Activated CD4-positive, alpha-beta T cell treated with anti-CD3 and anti-CD28 coated beads, Interleukin-2, amount 10 ng/mL, durations not matched to agents 24 days and 14 days (primary cell): Measurements from ENCODE around the gene SLC7A8. TPM values are rescaled to one million over a fixed set of nuclear protein-coding genes. Genes with fewer than 3 reads are reported as not detected.

ENCODE experiments used
- DNase-seq: peaks from one replicate; pipeline ENCODE4 v3.0.0; 2022
- H3K27ac Mint-ChIP-seq: one replicate; pipeline ENCODE4 v1.8.0; 2022; ENCODE audit warnings: mild to moderate bottlenecking, mixed read lengths
- H3K27me3 Mint-ChIP-seq: one replicate; pipeline ENCODE4 v1.8.0; 2022; ENCODE audit warnings: mixed read lengths
- H3K36me3 Mint-ChIP-seq: one replicate; pipeline ENCODE4 v1.8.0; 2022; ENCODE audit warnings: low read depth, mild to moderate bottlenecking, mixed read lengths
- H3K4me1 Mint-ChIP-seq: one replicate; pipeline ENCODE4 v1.8.0; 2021; ENCODE audit warnings: mixed read lengths
- H3K4me3 Mint-ChIP-seq: one replicate; pipeline ENCODE4 v1.8.0; 2022; ENCODE audit warnings: mild to moderate bottlenecking, moderate library complexity, mixed read lengths
- H3K9me3 Mint-ChIP-seq: one replicate; pipeline ENCODE4 v1.8.0; 2021; ENCODE audit warnings: mixed read lengths
- intact Hi-C: fragments of 100-400 bp; cut with micrococcal nuclease; formaldehyde crosslinking; loops from one replicate; pipeline ENCODE4 v1.15.1; 2023
- total RNA-seq: library from RNA; stranded (reverse); gene quantifications from 2 replicates; pipeline ENCODE4 v1.2.3, GENCODE V29; 2022

SLC7A8 gene
- total RNA-seq, 1 donor from 2014 or later: not detected

DNA sequence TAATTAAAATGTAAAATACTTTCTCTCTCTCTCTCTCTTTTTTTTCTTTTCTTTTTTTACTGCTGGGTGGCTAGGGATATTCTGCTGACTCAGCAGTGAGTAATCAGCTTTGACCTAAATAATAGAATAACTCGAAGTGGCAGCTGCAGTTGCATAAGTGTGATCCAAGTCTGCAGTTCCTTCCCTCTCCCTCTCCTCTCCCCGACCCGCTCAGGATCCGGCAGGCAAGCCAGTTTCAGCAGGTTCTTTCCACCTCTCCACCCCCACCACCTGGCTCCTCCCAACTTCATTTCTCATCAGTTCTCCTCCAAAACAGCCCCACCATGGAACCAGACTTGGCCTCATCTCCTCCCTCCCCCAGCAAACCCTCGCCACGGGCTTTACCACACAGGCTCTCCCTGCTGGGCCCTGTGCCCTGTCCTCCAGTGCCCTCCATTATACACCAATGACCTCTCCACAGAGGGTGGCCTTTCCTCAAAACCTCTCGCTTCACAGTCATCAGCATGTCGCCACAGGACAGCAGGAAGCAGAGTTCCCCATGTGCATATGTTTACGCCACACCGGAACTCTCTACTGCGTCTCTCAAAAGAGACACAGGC lies 22.4 kb downstream of the SLC7A8 start:
- Mint-ChIP-seq H3K27me3 (peaks cover 8% of the 10 kb centered on the region), H3K4me1 (peaks cover 4% of the 10 kb centered on the region), H3K4me3 (no peak overlapping the region), H3K27ac (no peak overlapping the region), H3K9me3 (no peaks in the 10 kb centered on the region), H3K36me3 (no peaks in the 10 kb centered on the region)
- intact Hi-C loops: no loop called here
- no peak for DNase-seq

DNA sequence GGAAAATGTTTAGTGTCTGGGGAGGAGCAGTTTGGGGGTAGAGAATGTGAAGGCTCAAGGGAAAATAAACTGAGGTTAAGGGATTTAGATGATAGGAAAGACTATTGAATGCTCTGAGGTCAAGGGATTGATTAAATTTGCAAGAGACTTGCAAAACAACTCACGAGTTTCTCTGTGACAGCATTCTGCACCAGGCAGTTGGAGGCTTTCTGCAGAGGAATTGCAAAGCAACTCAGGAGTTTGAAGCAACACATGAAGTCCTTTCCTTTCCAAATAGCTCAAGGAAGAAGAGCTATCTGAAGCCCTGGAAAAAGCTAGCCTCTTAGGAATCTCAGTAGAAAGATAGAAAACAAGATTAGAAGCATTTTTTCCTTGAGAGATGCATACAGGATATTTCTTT lies 23.9 kb downstream of the SLC7A8 start:
- H3K27ac Mint-ChIP-seq: no peak overlapping the region
- intact Hi-C loops: no loop called here
- H3K27me3 Mint-ChIP-seq: peaks cover 7% of the 10 kb centered on the region
- H3K9me3 Mint-ChIP-seq: no peaks in the 10 kb centered on the region
- H3K4me1 Mint-ChIP-seq: peaks cover 8% of the 10 kb centered on the region
- H3K4me3 Mint-ChIP-seq: no peak overlapping the region
- DNase-seq: no peak
- no peaks in the 10 kb centered on the region for H3K36me3 Mint-ChIP-seq

DNA sequence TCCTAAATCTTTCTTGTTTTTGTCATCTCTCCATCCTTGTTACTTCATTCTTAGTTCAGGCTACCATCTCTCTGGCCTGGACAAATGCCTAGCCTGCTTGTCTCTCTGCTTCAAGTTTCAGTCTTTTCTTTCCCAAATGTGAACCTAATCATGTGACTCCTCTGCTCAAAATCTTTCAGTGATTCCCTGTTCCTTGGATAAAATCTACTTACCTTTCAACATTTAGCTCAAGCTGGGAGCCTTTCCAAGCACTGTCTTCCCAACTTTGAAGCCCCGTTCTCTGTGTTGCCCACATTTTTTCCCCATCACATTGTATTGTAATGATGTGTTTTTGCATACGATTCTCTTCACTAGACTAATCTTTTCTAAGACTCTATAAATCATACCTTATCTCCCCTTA lies 24.7 kb downstream of the SLC7A8 start:
- H3K9me3 Mint-ChIP-seq: no peaks in the 10 kb centered on the region
- no peak overlapping the region for H3K4me3 Mint-ChIP-seq
- no peaks in the 10 kb centered on the region for H3K36me3 Mint-ChIP-seq
- intact Hi-C loops: no loop called here
- no peak for DNase-seq
- no peak overlapping the region for H3K27ac Mint-ChIP-seq
- peaks cover 7% of the 10 kb centered on the region for H3K27me3 Mint-ChIP-seq
- peaks cover 11% of the 10 kb centered on the region for H3K4me1 Mint-ChIP-seq

DNA sequence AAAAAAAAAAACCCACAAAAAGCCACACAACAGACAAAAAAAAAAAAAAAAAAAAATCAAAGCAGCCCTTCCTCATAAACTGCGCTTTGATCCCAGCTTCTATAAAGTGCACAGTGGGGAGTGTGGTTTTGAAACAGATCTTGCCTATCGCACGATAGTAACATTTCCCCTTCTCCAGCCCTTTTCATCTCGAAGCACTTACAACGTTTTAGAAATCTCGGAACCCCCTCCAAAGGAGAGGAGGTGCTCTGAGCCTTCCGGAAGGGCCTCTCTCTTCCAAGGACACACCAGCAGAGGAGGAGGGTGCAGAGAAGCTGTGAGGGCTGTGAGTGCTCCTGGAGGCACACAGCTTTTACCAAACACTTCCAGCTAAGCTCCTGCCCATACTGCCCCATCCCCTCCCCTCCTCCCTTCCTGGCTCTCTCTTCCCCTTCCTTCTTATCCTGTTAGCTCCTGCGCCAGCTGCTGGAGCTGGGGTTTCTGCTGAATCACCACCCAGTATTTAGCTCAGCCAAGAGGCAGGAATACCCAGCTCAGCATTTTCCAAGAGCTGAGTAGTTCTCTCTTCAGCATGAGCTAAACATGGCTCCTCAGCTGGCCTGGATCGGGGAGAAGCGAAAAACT lies 28.4 kb downstream of the SLC7A8 start:
- H3K27me3 Mint-ChIP-seq: peaks cover 5% of the 10 kb centered on the region
- peaks cover 9% of the 10 kb centered on the region for H3K4me1 Mint-ChIP-seq
- intact Hi-C loops: no loop called here
- DNase-seq: no peak
- no peaks in the 10 kb centered on the region for H3K36me3 Mint-ChIP-seq
- no peak overlapping the region for H3K27ac Mint-ChIP-seq
- H3K4me3 Mint-ChIP-seq: no peak overlapping the region
- H3K9me3 Mint-ChIP-seq: no peaks in the 10 kb centered on the region

DNA sequence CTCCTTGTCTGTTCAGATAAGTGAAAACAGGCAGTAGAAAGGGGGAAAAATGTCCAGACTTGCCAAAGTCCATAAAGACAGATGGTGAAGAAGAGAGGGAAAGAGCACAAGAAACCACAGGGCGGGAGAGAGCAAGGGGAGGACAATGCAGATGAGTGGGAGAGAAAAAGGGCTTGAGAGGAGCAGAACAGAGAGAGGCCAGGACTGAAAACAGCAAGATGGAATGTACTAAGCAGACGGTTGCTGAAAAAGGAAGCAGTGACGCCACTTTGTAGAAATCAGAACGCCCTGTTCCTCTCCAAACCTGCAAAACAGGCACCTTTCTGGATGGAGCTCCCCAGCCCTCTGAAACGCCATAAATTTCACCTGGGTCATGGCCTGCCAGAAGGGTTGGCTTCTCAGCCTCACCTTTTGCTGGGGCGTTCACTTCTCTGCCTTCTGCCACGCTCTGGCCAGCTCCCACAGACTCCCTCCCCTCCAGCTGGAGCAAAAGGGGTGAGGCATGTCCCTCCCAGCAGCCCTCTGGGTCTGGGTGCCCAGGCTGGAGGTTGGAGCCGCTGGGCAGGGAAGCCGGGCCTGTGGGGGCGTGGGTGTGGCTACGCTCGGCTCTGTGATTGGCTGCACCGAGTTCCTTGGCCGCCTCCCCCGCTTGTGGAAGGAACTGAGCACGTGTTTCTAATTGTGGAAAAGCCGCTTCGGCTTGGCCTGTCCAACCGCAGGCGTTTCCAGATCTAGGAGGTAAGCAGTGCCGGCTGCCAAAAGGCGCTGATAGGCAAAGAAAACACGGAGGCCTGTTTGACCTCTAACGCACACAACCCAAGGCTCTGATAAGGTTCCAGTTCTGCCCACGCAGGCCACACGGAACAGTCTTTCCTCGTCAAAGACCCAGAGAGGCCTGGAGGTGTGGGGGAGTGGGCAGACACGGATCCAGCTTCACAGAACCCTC lies 29.3 kb downstream of the SLC7A8 start:
- intact Hi-C loops: no loop called here
- Mint-ChIP-seq H3K9me3 (no peaks in the 10 kb centered on the region), H3K27me3 (peaks cover 3% of the 10 kb centered on the region), H3K4me1 (peaks cover 9% of the 10 kb centered on the region), H3K36me3 (no peaks in the 10 kb centered on the region), H3K4me3 (no peak overlapping the region), H3K27ac (no peak overlapping the region)
- DNase-seq: no peak

DNA sequence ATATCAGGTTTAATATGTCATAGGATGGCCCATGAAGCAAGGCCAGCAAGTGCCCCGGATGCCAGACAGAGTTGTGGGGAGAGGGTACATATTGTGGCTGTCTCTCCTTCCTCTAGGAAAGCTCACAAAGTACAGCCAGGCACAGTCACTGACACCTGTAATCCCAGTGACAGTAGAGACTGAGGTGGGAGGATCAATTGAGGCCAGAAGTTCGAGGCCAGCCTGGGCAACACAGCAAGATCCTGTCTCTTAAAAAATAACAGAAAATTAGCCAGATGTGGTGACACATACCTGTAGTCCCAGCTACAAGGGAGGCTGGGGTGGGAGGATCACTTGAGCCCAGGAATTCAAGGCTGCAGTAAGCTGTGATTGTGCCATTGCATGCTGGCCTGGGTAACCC lies 32.1 kb downstream of the SLC7A8 start:
- Mint-ChIP-seq H3K27ac (no peak overlapping the region), H3K4me1 (peaks cover 10% of the 10 kb centered on the region), H3K27me3 (peaks cover 4% of the 10 kb centered on the region), H3K4me3 (no peak overlapping the region), H3K9me3 (no peaks in the 10 kb centered on the region), H3K36me3 (no peaks in the 10 kb centered on the region)
- no peak for DNase-seq
- intact Hi-C loops: no loop called here

DNA sequence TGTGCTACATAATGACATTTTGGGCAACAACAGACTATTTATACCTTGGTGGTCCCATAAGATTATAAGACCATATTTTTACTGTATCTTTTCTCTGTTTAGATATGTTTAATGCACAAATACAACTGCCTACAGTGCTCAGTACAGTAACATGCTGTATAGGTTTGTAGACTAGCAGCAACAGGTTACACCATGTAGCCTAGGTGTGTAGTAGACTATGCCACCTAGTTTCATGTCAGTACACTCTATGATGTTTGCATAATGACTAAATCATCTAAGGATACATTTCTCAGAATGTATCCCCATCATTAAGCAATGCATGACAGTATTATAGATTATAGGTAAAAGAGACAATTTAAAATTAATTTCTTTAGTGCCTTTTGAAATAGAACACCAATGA lies 33.7 kb downstream of the SLC7A8 start:
- peaks cover 6% of the 10 kb centered on the region for H3K4me1 Mint-ChIP-seq
- no peaks in the 10 kb centered on the region for H3K36me3 Mint-ChIP-seq
- no peaks in the 10 kb centered on the region for H3K9me3 Mint-ChIP-seq
- peaks cover 4% of the 10 kb centered on the region for H3K27me3 Mint-ChIP-seq
- no peak overlapping the region for H3K27ac Mint-ChIP-seq
- intact Hi-C loops: no loop called here
- H3K4me3 Mint-ChIP-seq: no peak overlapping the region
- no peak for DNase-seq

DNA sequence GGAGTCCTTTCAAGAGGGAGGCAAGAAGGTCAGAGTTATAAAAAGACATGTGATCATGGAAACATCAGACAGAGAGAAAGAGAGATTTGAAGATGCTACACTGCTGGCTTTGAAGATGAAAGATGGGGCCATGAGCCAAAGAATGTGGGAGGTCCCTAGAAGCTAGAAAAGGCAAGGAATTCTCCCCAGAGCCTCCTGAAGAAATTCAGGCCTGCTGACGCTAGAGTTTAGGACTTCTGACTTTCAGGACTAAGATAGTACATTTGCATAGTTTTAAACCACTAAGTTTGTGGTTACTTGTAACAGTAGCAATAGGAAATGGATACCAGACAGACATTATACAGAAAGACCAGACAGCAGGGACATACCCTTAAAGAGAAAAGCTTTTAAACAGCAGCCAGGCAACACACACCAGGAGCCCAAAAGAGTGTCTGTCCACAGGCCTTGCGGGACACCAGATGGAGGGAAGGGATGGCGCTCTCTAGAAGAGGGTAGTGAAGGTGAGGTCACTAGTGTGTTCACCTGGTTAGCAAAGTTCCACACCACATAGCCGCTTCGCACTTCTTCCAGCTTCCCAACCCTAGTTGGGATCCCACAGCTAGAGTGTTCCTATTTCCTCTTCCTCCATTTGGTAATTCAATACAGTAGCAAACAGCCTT lies 34.7 kb downstream of the SLC7A8 start:
- DNase-seq: no peak
- intact Hi-C loops: no loop called here
- peaks cover 6% of the 10 kb centered on the region for H3K27me3 Mint-ChIP-seq
- H3K4me1 Mint-ChIP-seq: peaks cover 3% of the 10 kb centered on the region
- H3K36me3 Mint-ChIP-seq: no peaks in the 10 kb centered on the region
- H3K27ac Mint-ChIP-seq: no peak overlapping the region
- no peak overlapping the region for H3K4me3 Mint-ChIP-seq
- H3K9me3 Mint-ChIP-seq: no peaks in the 10 kb centered on the region

DNA sequence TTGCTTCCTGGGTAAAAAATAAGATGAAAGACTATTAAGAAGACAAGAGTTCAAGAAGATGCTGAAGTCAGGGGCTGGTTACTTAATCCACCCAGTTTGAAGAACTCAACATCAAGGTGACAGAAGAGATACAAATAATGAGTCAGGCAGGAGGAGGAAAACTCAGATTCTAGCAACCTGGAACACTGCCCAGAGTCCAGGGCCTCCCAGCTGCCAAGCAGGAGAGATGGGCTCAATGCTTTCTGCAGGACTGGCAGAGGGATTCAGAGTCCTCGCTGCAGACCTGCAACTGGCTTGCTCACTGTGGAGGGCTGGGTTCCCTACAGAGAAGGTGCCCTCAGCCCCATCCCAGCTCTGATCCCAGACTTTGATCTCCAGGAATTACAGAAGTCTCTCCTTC lies 35.8 kb downstream of the SLC7A8 start:
- no peak overlapping the region for H3K4me3 Mint-ChIP-seq
- no peak overlapping the region for H3K27ac Mint-ChIP-seq
- peaks cover 6% of the 10 kb centered on the region for H3K27me3 Mint-ChIP-seq
- H3K4me1 Mint-ChIP-seq: peaks cover 2% of the 10 kb centered on the region
- intact Hi-C loops: no loop called here
- H3K9me3 Mint-ChIP-seq: no peaks in the 10 kb centered on the region
- no peaks in the 10 kb centered on the region for H3K36me3 Mint-ChIP-seq
- DNase-seq: no peak

DNA sequence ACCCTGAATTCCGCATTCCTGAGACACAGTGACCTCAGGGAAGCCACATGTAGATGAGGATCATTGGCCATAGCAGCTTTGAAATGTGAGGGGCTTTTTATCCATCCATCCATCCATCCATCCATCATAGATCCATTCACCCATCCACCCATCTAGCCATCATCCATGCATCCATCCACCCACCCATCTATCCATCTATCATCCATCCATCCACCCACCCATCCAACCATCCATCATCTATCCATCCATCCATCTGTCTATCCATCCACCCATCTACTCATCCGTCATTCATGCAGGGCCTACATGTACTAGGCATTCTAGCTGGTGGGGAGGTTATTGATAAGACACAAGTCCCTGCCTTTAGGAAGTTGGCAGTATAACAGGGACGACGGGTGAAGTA lies 36.5 kb downstream of the SLC7A8 start:
- Mint-ChIP-seq H3K27ac (no peak overlapping the region), H3K27me3 (peaks cover 6% of the 10 kb centered on the region), H3K4me3 (no peak overlapping the region), H3K36me3 (no peaks in the 10 kb centered on the region), H3K9me3 (no peaks in the 10 kb centered on the region), H3K4me1 (peaks cover 2% of the 10 kb centered on the region)
- no peak for DNase-seq
- intact Hi-C loops: no loop called here

DNA sequence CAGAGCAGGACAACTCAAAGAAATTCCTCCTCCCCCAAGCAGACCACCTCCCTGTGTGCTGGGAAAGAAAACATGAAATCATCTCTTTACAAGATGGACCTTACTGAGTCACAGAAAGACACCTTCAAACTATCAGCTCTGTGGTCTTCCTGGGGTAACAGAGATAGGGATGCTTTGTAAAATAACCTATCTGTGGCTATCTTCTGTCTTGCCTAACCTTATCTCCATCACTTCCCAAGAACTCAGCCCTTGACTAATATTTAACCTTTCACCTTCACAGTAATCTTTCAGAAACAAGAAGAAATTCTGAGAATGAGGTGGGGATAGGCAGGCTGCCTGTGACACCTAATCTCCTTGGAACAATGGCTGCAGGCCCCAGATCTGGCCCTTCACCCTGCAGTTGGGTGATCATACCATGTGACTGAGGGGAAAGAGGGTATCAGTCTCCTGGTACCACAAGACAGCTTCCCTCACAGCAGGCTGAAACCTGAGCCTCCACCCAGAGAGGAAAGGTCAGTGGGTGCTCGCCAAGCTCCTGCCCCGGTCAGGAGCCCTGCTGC lies 37.0 kb downstream of the SLC7A8 start:
- no peak for DNase-seq
- Mint-ChIP-seq H3K27me3 (peaks cover 6% of the 10 kb centered on the region), H3K4me3 (no peak overlapping the region), H3K27ac (no peak overlapping the region), H3K9me3 (no peaks in the 10 kb centered on the region), H3K36me3 (no peaks in the 10 kb centered on the region), H3K4me1 (peaks cover 2% of the 10 kb centered on the region)
- intact Hi-C loops: no loop called here

DNA sequence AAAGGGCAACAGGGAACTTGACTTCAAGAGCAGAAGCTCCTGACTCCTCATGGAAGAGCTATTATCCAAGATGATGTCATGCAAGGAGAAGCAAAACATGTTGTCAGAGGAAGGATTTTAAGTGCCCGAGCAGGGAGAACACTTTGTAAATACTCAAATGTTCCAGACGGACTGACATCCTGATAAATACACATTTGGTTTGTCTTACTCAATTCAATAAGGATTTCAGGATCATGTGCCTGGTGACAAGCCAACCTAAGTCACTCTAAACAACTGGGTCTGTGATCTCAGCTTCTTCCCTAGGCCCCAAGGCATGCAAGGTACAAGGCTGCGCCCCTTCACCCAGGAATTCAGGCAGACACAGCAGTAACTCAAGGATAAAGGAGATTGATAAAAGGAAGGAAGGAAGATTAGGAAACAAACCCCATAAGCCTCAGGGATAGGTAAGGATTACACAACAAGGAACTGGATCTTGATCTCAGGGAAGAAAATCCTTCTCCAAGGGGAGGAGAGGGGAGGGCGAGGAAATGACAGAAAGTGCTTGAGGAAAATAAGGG lies 37.6 kb downstream of the SLC7A8 start:
- intact Hi-C loops: no loop called here

DNA sequence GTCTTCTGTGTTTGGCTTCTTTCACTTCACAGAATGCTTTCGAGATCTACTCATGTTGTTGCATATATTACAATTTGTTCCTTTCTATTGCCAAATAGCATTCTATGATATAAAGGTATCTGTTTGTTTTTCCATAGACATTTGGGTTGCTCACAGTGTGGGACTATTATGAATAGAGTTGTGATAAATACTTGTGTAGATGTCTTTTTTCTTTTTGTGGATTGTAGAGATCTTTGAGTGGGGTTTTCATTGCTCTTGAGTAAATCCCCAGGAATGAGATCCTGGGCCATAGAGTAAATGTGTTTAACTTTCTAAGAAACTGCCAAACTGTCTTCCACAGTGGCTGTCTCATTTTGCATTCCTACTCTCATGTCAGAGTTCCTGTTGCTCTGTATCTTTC lies 39.5 kb downstream of the SLC7A8 start:
- Mint-ChIP-seq H3K9me3 (no peaks in the 10 kb centered on the region), H3K27ac (no peak overlapping the region), H3K36me3 (no peaks in the 10 kb centered on the region), H3K27me3 (peaks cover 6% of the 10 kb centered on the region), H3K4me1 (peaks cover 2% of the 10 kb centered on the region), H3K4me3 (no peak overlapping the region)
- no peak for DNase-seq
- intact Hi-C loops: no loop called here

More for the DNA sequence above, 37.6 kb downstream of the SLC7A8 start:
- Mint-ChIP-seq H3K36me3 (no peaks in the 10 kb centered on the region), H3K27ac (no peak overlapping the region), H3K4me3 (no peak overlapping the region), H3K27me3 (peaks cover 6% of the 10 kb centered on the region), H3K4me1 (peaks cover 2% of the 10 kb centered on the region), H3K9me3 (no peaks in the 10 kb centered on the region)
- DNase-seq: no peak
